OCI-LY1 (cell line): ENCODE results near the gene RABGEF1.

Experiments
- H2AFZ ChIP-seq: fragments of 200-600 bp; sonication (generic), shearing (Covaris generic); 2 replicates; pipeline ENCODE4 v1.6.0; 2014; ENCODE audit warnings: antibody characterized with exemption, mild to moderate bottlenecking, low read length
- H3F3A ChIP-seq: fragments of 200-600 bp; sonication (generic), shearing (Covaris generic); 2 replicates; pipeline ENCODE4 v1.6.0; 2014; ENCODE audit warnings: mild to moderate bottlenecking, antibody characterized with exemption, low read length, moderate library complexity; ENCODE audit not compliant: insufficient read depth
- H3K27ac ChIP-seq: fragments of 200-600 bp; sonication (generic); 2 replicates; pipeline ENCODE4 v1.5.1; 2014; ENCODE audit warnings: low read length, mixed run types, mild to moderate bottlenecking, low read depth; ENCODE audit not compliant: poor library complexity, severe bottlenecking
- H3K27me3 ChIP-seq: fragments of 200-600 bp; sonication (generic); 2 replicates; pipeline ENCODE4 v1.6.0; 2014; ENCODE audit warnings: antibody characterized with exemption, mild to moderate bottlenecking, low read length, moderate library complexity; ENCODE audit not compliant: insufficient read depth
- H3K36me3 ChIP-seq: fragments of 200-600 bp; sonication (generic); 2 replicates; pipeline ENCODE4 v1.6.1; 2014; ENCODE audit warnings: mild to moderate bottlenecking, antibody characterized with exemption, low read length, moderate library complexity, mixed read lengths; ENCODE audit not compliant: insufficient read depth
- H3K4me1 ChIP-seq: fragments of 200-600 bp; sonication (generic); 2 replicates; pipeline ENCODE4 v1.5.1; 2014; ENCODE audit warnings: mild to moderate bottlenecking, low read length, moderate library complexity; ENCODE audit not compliant: insufficient read depth, severe bottlenecking
- H3K4me2 ChIP-seq: fragments of 200-600 bp; sonication (generic), shearing (Covaris generic); 2 replicates; pipeline ENCODE4 v1.6.1; 2014; ENCODE audit warnings: low read length
- H3K4me3 ChIP-seq: fragments of 200-600 bp; sonication (generic); 2 replicates; pipeline ENCODE4 v1.5.1; 2014; ENCODE audit warnings: low read length, low read depth, mild to moderate bottlenecking, mixed read lengths; ENCODE audit not compliant: poor library complexity, severe bottlenecking
- H3K79me2 ChIP-seq: fragments of 200-600 bp; shearing (Covaris generic); 2 replicates; pipeline ENCODE4 v1.6.1; 2016; ENCODE audit warnings: mixed run types, low read length, mixed read lengths; ENCODE audit not compliant: insufficient read depth
- H3K9ac ChIP-seq: fragments of 200-600 bp; sonication (generic), shearing (Covaris generic); 2 replicates; pipeline ENCODE4 v1.6.1; 2014; ENCODE audit warnings: mild to moderate bottlenecking, low read length, mixed read lengths
- H3K9me2 ChIP-seq: fragments of 200-600 bp; sonication (generic), shearing (Covaris generic); 2 replicates; pipeline ENCODE4 v1.6.1; 2014; ENCODE audit warnings: low read depth, mild to moderate bottlenecking, low read length, mixed read lengths
- H3K9me3 ChIP-seq: fragments of 200-600 bp; shearing (Covaris generic); 2 replicates; pipeline ENCODE4 v1.6.1; 2014; ENCODE audit warnings: low read length, mixed read lengths
- H4K20me1 ChIP-seq: fragments of 200-600 bp; sonication (generic), shearing (Covaris generic); 2 replicates; pipeline ENCODE4 v1.6.0; 2016; ENCODE audit warnings: mild to moderate bottlenecking, low read length; ENCODE audit not compliant: insufficient read depth
- CTCF ChIP-seq: fragments of 200-600 bp; sonication (generic), shearing (Covaris generic); IDR thresholded peaks from 2 replicates; pipeline ENCODE4 v1.5.1; 2017; ENCODE audit warnings: mild to moderate bottlenecking, antibody characterized with exemption, low read length, moderate library complexity, mixed read lengths
- EZH2 ChIP-seq: fragments of 200-600 bp; sonication (generic), shearing (Covaris generic); IDR thresholded peaks from 2 replicates; pipeline ENCODE4 v1.8.0; 2017; ENCODE audit warnings: borderline replicate concordance, mixed run types, mild to moderate bottlenecking, antibody characterized with exemption, low read length, moderate library complexity, mixed read lengths

RABGEF1 gene

GRCh38 chr7:66776800-66777442 is 36.4 kb downstream of the RABGEF1 start:
- H3K4me2 ChIP-seq: no peak overlapping the region
- no peak overlapping the region for H3K4me3 ChIP-seq
- H3K36me3 ChIP-seq: peaks cover 73% of the 10 kb centered on the region
- no peaks in the 10 kb centered on the region for H3K9me3 ChIP-seq
- H3K9ac ChIP-seq: no peak overlapping the region
- no peaks in the 10 kb centered on the region for H3K9me2 ChIP-seq
- no peak overlapping the region for H2AFZ ChIP-seq
- H3K27me3 ChIP-seq: no peaks in the 10 kb centered on the region
- no peak overlapping the region for H3K27ac ChIP-seq
- H4K20me1 ChIP-seq: no peaks in the 10 kb centered on the region
- TF ChIP-seq EZH2 (no peak), CTCF (no peak)
- no peaks in the 10 kb centered on the region for H3K4me1 ChIP-seq
- no peaks in the 10 kb centered on the region for H3F3A ChIP-seq
- H3K79me2 ChIP-seq: peaks cover 3% of the 10 kb centered on the region; the same call in 1 of the 2 replicates

- Histone ChIP-seq H3K4me1 (no peaks in the 10 kb centered on the region), H3K36me3 (peaks cover 80% of the 10 kb centered on the region), H2AFZ (no peak overlapping the region), H3K9me3 (no peaks in the 10 kb centered on the region), H4K20me1 (no peaks in the 10 kb centered on the region), H3K4me2 (no peak overlapping the region), H3K9me2 (no peaks in the 10 kb centered on the region), H3K27ac (no peak overlapping the region), H3K79me2 (peaks cover 3% of the 10 kb centered on the region; the same call in 1 of the 2 replicates), H3K27me3 (no peaks in the 10 kb centered on the region), H3K4me3 (no peak overlapping the region), H3F3A (no peaks in the 10 kb centered on the region), H3K9ac (no peak overlapping the region)
- TF ChIP-seq EZH2: no peak
- no peak for TF ChIP-seq CTCF
Measured at GRCh38 chr7:66778201-66778600, 37.7 kb downstream of the RABGEF1 start.

- Histone ChIP-seq H3K79me2 (peaks cover 3% of the 10 kb centered on the region; the same call in 1 of the 2 replicates), H3K27me3 (no peaks in the 10 kb centered on the region), H3K9ac (no peak overlapping the region), H3K4me1 (no peaks in the 10 kb centered on the region), H3K36me3 (peaks cover 76% of the 10 kb centered on the region), H3K9me2 (no peaks in the 10 kb centered on the region), H3K4me3 (no peak overlapping the region), H3F3A (no peaks in the 10 kb centered on the region), H3K4me2 (no peak overlapping the region), H2AFZ (no peak overlapping the region), H3K9me3 (no peaks in the 10 kb centered on the region), H3K27ac (no peak overlapping the region), H4K20me1 (no peaks in the 10 kb centered on the region)
- no peak for TF ChIP-seq EZH2
- no peak for TF ChIP-seq CTCF
Measured at GRCh38 chr7:66779669-66780409, 39.3 kb downstream of the RABGEF1 start.
